IPS DF 4.7 (cell line): ENCODE data around the gene FNDC5.

Experiments
- DNase-seq: peaks from one replicate; pipeline ENCODE4 v3.0.0-alpha.2; 2013; ENCODE audit warnings: low spot score; ENCODE audit errors: extremely low read depth

FNDC5 gene

DNA sequence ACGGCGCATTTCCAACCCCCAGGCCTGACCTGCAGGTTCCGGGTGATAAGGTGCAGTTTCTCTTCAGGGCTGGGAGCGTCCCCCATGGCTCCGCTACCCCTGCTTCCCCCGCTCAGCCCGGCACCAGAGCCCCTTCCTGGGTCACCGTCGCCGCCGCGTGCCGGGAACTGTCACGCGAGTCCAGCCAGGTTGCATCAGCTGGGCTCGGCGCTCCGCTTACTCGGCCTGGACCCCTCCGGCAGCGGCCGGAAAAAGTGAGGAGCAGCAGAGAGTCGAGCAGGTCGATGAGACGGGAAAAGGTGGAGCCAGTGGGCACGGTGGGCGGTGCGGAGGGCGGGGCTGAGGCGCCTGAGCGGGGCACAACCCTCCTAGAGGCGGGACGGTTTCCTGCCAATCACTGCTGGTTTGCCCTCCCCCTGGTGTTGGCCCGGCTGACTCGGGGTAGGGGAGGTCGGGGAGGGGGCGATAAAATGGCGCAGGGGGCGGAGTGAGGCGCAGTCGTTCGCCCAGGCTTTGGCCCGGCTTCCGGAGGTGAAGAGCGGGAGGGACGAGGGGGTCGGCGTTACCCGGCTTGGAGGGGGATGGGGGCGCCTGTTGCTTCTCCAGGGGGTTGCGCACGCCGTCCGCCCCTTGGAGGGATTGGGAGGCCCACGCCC is 53.4 kb downstream of the FNDC5 start, which contains the start of the genes S100PBP and YARS1:
TSS of gene S100PBP (plus strand) at position 495 of the 656 bp plus-strand sequence. CDS start 8,447 bp downstream, outside the sequence.
TSS of gene YARS1 (minus strand) at position 200 of the 656 bp plus-strand sequence. CDS start at position 86, 114 bp downstream.
- peak; percentile 76 for DNase-seq

DNA sequence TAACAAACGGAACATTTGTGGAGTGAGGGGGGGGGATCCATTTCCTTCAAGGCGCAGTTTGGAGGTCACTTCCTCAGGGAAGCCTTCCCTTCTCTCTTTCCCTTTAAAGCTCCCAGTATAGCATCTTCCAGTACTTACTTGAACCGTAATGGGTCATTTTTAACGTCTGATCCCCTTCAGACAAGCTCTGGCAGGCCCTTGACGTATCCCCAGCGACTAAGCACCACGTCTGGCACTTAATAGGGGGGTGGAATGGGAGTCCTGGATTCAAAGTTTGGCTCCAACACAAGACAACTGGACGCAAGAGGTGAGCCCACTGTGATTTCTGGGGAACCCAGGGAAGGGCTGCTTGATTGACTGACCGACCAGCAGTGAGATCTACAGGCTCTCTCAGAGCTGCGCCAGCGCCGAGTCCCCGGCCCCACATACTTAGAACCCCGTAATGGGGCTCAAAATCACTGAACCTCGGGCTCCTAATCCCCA is 54.0 kb downstream of the FNDC5 start:
- DNase-seq: no peak

- no peak for DNase-seq
These were observed 56.6 kb downstream of the FNDC5 start for GRCh38 chr1:32813941-32814739.
